HG03039 (cell line): ENCODE data around the gene ZMYM3.

Experiments used
- ATAC-seq: cut with Tn5 transposase; IDR thresholded peaks from one replicate; pipeline ENCODE4 v1.9.1; 2021; ENCODE audit warnings: mild to moderate bottlenecking, moderate library complexity; ENCODE audit not compliant: unreplicated experiment

Gene ZMYM3

GRCh38 chrX:71214604-71215337 lies 39.2 kb downstream of the ZMYM3 start:
- ATAC-seq = no peak

GRCh38 chrX:71214152-71214551 lies 39.8 kb downstream of the ZMYM3 start:
- no peak for ATAC-seq

- no peak for ATAC-seq
These were observed 41.4 kb downstream of the ZMYM3 start for GRCh38 chrX:71212536-71212935.

- no peak for ATAC-seq
These were observed 43.1 kb downstream of the ZMYM3 start for GRCh38 chrX:71210816-71211215.

- no peak for ATAC-seq
These were observed 54.5 kb downstream of the ZMYM3 start for GRCh38 chrX:71199252-71200008.

DNA sequence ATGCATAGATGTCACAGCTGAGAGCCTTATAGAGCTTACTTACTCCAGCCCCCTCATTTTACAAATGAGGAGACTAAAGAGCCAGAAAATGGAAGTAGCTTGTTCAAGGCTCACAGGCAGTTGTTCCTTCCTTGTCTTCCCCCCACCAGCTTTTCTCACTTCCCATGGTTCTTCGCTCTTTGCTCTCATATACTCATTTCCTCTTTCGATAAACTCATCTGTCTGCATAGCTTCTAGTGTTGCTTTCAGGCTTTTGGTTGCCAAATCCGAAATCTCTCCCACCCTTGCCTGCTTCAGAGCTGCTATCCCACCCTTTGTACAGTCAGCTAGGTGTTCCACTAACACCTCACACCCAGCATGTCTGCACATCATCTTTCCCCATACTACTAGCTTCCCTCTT lies 55.9 kb downstream of the ZMYM3 start:
- no peak for ATAC-seq

- ATAC-seq = no peak
These were observed 57.8 kb downstream of the ZMYM3 start for GRCh38 chrX:71195964-71196649.

DNA sequence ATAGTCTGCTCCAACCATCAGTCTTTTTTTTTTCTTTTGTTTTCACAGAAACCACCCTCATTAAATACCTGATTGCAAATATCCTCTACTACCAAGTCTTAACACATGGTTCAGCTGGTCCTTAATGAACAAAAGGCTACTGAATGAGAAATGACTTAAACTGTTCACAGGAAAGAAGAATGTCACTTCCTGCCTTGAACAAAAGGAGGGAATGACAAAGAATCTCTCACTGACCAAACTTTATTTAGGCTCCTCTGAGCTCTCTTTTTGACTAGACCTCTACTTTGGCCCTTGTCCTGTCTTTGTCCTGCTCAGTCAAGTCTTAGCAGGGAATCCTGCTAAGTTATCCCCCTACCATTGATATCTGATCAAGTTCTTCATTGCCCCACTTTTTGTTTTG lies 62.7 kb downstream of the ZMYM3 start:
- ATAC-seq = no peak
